HepG2 (cell line): ENCODE data around the gene DQX1. TPM values are rescaled to one million over a fixed set of nuclear protein-coding genes. Genes with fewer than 3 reads are reported as not detected.
A peak's percentile ranks its signal among the peaks of the same experiment; 100 is the strongest.

Source experiments
- ARNTL ChIP-seq: sonication (generic); formaldehyde crosslinking; IDR thresholded peaks from 2 replicates; pipeline ENCODE4 v1.4.0; 2020; ENCODE audit warnings: mild to moderate bottlenecking, missing genetic modification reagents
- CENPT ChIP-seq: sonication (generic); formaldehyde crosslinking; IDR thresholded peaks from 2 replicates; pipeline ENCODE4 v1.8.0; 2022; ENCODE audit warnings: low read depth, mild to moderate bottlenecking, moderate library complexity, missing genetic modification reagents
- JDP2 ChIP-seq: sonication (generic); formaldehyde crosslinking; IDR thresholded peaks from 2 replicates; pipeline ENCODE4 v1.8.1; 2022; ENCODE audit warnings: missing genetic modification reagents, borderline replicate concordance
- MED8 ChIP-seq: sonication (generic); formaldehyde crosslinking; IDR thresholded peaks from 2 replicates; pipeline ENCODE4 v1.8.1; 2023; ENCODE audit warnings: mild to moderate bottlenecking, missing genetic modification reagents; ENCODE audit not compliant: insufficient replicate concordance
- MTF2 ChIP-seq: sonication (generic); formaldehyde crosslinking; IDR thresholded peaks from 2 replicates; pipeline ENCODE4 v1.5.0; 2020; ENCODE audit warnings: missing genetic modification reagents, borderline replicate concordance
- NCOA5 ChIP-seq: sonication (generic); formaldehyde crosslinking; IDR thresholded peaks from 2 replicates; pipeline ENCODE4 v1.4.0; 2020; ENCODE audit warnings: missing genetic modification reagents
- PCBP2 ChIP-seq: fragments of 200-400 bp; formaldehyde crosslinking; optimal IDR thresholded peaks from 2 replicates; pipeline ENCODE3; 2018; ENCODE audit warnings: low read length, low read depth; ENCODE audit not compliant: poor library complexity, severe bottlenecking
- RARA ChIP-seq: IDR thresholded peaks from 2 replicates; pipeline ENCODE4 v1.6.1; 2016; ENCODE audit warnings: missing genetic modification reagents, missing compliant biosample characterization
- TERF1 ChIP-seq: sonication (generic); formaldehyde crosslinking; IDR thresholded peaks from 2 replicates; pipeline ENCODE4 v1.8.0; 2022; ENCODE audit warnings: mild to moderate bottlenecking, missing genetic modification reagents, moderate library complexity
- TFE3 ChIP-seq: IDR thresholded peaks from 2 replicates; pipeline ENCODE4 v1.6.1; 2016
- ZBTB42 ChIP-seq: sonication (generic); formaldehyde crosslinking; IDR thresholded peaks from 2 replicates; pipeline ENCODE4 v1.5.0; 2020; ENCODE audit warnings: mild to moderate bottlenecking, missing genetic modification reagents
- ZBTB8A ChIP-seq: sonication (generic); formaldehyde crosslinking; IDR thresholded peaks from 2 replicates; pipeline ENCODE4 v1.4.0; 2020; ENCODE audit warnings: mild to moderate bottlenecking, low read depth, missing genetic modification reagents, borderline replicate concordance
- ZNF224 ChIP-seq: sonication (generic); formaldehyde crosslinking; IDR thresholded peaks from 2 replicates; pipeline ENCODE4 v1.5.0; 2020; ENCODE audit warnings: mild to moderate bottlenecking, missing genetic modification reagents
- ZNF605 ChIP-seq: sonication (generic); formaldehyde crosslinking; IDR thresholded peaks from 2 replicates; pipeline ENCODE4 v1.8.0; 2022; ENCODE audit warnings: mild to moderate bottlenecking, missing genetic modification reagents
- ZNF720 ChIP-seq: sonication (generic); formaldehyde crosslinking; IDR thresholded peaks from 2 replicates; pipeline ENCODE4 v1.4.0; 2020; ENCODE audit warnings: missing genetic modification reagents
- ZNF792 ChIP-seq: IDR thresholded peaks from 2 replicates; pipeline ENCODE4 v1.6.1; 2016
- ZSCAN12 ChIP-seq: sonication (generic); formaldehyde crosslinking; IDR thresholded peaks from 2 replicates; pipeline ENCODE4 v1.9.0; 2021; ENCODE audit warnings: mild to moderate bottlenecking, missing genetic modification reagents
- polyA plus RNA-seq, 8 experiments: library from polyadenylated mRNA; depleted of rRNA in 3 of 8; stranded (reverse) in 7 of 8; unstranded in 1 of 8; fragments of >200 nt; fragmentation: Illumina TruSeq in 4 of 8; extraction: Trizol in 4 of 8; gene quantifications; 2 replicates each; pipeline versions ENCODE4 v1.2.1 to v1.2.3, GENCODE V29; 2011 to 2016; ENCODE audit warnings: low read depth in 4 of 8, missing spikeins in 1 of 8, mixed read lengths in 1 of 8; ENCODE audit not compliant: insufficient read depth in 1 of 8
- total RNA-seq, 5 experiments: library from RNA; depleted of rRNA; stranded (reverse); fragments of >200 nt; fragmentation: Illumina TruSeq; extraction: Trizol; gene quantifications; 2 replicates each; pipeline ENCODE4 v1.2.3, GENCODE V29; 2016; ENCODE audit warnings: low read depth in 1 of 5
- TF ChIP-seq, protein P1 (sequence below): sonication (generic); formaldehyde crosslinking; IDR thresholded peaks from 2 replicates; pipeline ENCODE4 v1.9.0; 2022; ENCODE audit warnings: missing genetic modification reagents, mild to moderate bottlenecking, borderline replicate concordance
- TF ChIP-seq, protein P2 (sequence below): IDR thresholded peaks from 2 replicates; pipeline ENCODE4 v1.6.1; 2018; ENCODE audit warnings: missing genetic modification reagents
- TF ChIP-seq, protein P3 (sequence below): sonication (generic); formaldehyde crosslinking; IDR thresholded peaks from 2 replicates; pipeline ENCODE4 v1.5.0; 2020; ENCODE audit warnings: missing genetic modification reagents
- TF ChIP-seq, protein P4 (sequence below): IDR thresholded peaks from 2 replicates; pipeline ENCODE4 v1.6.1; 2016; ENCODE audit warnings: mild to moderate bottlenecking

The DQX1 gene
- total and polyA plus RNA-seq, 2 of the 13 experiments (the other 11 are each of a cell fraction or from before 2014, with no cell fraction given), result 27.6 to 89.8 TPM

DNA sequence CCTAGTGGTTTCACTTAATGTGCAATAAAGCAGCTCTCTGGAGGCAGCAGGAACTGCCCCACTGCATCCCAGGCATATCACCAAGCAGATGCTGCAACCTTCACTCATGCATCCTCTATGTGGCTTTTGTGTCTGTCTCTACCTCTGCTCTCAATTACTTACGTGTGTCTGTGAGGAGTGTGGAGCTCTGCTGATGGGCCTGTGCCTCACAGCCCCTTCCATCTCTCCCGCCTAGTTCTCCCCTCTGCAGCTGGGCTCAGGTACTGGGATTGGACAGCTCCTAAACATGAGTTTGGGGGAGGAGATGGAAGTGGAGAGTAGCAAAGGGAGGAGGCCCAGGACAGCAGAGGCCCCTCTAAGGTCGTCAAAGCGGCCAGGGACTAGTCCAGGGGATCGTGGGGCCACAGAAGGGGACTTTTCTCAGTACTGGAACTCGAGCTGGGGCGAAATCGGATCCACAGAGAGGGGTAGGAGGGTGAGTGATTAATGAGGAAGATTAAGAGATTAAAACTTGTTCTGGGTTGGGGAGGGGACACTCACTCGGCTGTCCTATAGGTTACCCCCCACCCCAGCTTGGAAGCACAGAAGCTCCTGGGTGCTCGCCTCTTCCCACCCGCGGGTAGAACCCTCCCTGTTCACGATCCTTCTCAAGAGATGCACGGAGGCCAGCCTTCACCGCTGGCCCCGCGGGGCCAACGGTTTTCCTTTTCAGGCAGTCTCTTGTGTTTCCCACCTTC, 24.5 kb downstream of the DQX1 start (continued):
- TF ChIP-seq ZSCAN12 (CRISPR knock-in tag) (no peak), MTF2 (CRISPR knock-in tag) (no peak), ZBTB42 (CRISPR knock-in tag) (no peak), NCOA5 (CRISPR knock-in tag) (no peak), ZBTB8A (CRISPR knock-in tag) (no peak), MED8 (CRISPR knock-in tag) (no peak), RARA (CRISPR knock-in tag) (no peak), ZNF720 (CRISPR knock-in tag) (no peak), ARNTL (CRISPR knock-in tag) (no peak), PCBP2 (no peak), ZNF792 (CRISPR knock-in tag) (no peak), ZNF605 (no peak), CENPT (0 out of 2 replicates have a peak, but pooled peaks have one; percentile 36), TERF1 (no peak), ZNF224 (no peak), TFE3 (CRISPR knock-in tag) (no peak), JDP2 (CRISPR knock-in tag) (no peak)
- TF ChIP-seq, protein P1, sequence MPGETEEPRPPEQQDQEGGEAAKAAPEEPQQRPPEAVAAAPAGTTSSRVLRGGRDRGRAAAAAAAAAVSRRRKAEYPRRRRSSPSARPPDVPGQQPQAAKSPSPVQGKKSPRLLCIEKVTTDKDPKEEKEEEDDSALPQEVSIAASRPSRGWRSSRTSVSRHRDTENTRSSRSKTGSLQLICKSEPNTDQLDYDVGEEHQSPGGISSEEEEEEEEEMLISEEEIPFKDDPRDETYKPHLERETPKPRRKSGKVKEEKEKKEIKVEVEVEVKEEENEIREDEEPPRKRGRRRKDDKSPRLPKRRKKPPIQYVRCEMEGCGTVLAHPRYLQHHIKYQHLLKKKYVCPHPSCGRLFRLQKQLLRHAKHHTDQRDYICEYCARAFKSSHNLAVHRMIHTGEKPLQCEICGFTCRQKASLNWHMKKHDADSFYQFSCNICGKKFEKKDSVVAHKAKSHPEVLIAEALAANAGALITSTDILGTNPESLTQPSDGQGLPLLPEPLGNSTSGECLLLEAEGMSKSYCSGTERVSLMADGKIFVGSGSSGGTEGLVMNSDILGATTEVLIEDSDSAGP (CRISPR knock-in tag), result no peak
- TF ChIP-seq, protein P2, sequence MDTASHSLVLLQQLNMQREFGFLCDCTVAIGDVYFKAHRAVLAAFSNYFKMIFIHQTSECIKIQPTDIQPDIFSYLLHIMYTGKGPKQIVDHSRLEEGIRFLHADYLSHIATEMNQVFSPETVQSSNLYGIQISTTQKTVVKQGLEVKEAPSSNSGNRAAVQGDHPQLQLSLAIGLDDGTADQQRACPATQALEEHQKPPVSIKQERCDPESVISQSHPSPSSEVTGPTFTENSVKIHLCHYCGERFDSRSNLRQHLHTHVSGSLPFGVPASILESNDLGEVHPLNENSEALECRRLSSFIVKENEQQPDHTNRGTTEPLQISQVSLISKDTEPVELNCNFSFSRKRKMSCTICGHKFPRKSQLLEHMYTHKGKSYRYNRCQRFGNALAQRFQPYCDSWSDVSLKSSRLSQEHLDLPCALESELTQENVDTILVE, result no peak
- TF ChIP-seq, protein P3, sequence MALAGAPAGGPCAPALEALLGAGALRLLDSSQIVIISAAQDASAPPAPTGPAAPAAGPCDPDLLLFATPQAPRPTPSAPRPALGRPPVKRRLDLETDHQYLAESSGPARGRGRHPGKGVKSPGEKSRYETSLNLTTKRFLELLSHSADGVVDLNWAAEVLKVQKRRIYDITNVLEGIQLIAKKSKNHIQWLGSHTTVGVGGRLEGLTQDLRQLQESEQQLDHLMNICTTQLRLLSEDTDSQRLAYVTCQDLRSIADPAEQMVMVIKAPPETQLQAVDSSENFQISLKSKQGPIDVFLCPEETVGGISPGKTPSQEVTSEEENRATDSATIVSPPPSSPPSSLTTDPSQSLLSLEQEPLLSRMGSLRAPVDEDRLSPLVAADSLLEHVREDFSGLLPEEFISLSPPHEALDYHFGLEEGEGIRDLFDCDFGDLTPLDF (CRISPR knock-in tag), result no peak
- TF ChIP-seq, protein P4, sequence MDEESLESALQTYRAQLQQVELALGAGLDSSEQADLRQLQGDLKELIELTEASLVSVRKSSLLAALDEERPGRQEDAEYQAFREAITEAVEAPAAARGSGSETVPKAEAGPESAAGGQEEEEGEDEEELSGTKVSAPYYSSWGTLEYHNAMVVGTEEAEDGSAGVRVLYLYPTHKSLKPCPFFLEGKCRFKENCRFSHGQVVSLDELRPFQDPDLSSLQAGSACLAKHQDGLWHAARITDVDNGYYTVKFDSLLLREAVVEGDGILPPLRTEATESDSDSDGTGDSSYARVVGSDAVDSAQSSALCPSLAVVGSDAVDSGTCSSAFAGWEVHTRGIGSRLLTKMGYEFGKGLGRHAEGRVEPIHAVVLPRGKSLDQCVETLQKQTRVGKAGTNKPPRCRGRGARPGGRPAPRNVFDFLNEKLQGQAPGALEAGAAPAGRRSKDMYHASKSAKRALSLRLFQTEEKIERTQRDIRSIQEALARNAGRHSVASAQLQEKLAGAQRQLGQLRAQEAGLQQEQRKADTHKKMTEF (CRISPR knock-in tag), result no peak
